ENCODE measurements around the gene MKKS.

The MKKS gene

GRCh38 chr20:10369723-10370090, 64.3 kb downstream of the MKKS start:
- no peak for DNase-seq (ENCODE audit: low read depth, low spot score)

- no peak for DNase-seq (ENCODE audit: low read depth, low spot score)
Observed at GRCh38 chr20:10368702-10369041, 65.3 kb downstream of the MKKS start.

- DNase-seq (ENCODE audit: low read depth, low spot score), result no peak
Observed at GRCh38 chr20:10367943-10368701, 65.9 kb downstream of the MKKS start.

GRCh38 chr20:10367693-10367942, 66.4 kb downstream of the MKKS start:
- no peak for DNase-seq (ENCODE audit: low read depth, low spot score)

GRCh38 chr20:10366898-10367692, 66.9 kb downstream of the MKKS start:
- no peak for DNase-seq (ENCODE audit: low read depth, low spot score)

- no peak for DNase-seq (ENCODE audit: low read depth, low spot score)
Observed at GRCh38 chr20:10362674-10363073, 71.3 kb downstream of the MKKS start.

GRCh38 chr20:10360878-10361277, 73.1 kb downstream of the MKKS start:
- no peak for DNase-seq (ENCODE audit: low read depth, low spot score)

GRCh38 chr20:10359621-10360040, 74.4 kb downstream of the MKKS start:
- no peak for DNase-seq (ENCODE audit: low read depth, low spot score)

GRCh38 chr20:10357974-10358373, 76.0 kb downstream of the MKKS start:
- no peak for DNase-seq (ENCODE audit: low read depth, low spot score)

GRCh38 chr20:10357061-10357708, 76.8 kb downstream of the MKKS start:
- no peak for DNase-seq (ENCODE audit: low read depth, low spot score)

- DNase-seq (ENCODE audit: low read depth, low spot score), result no peak
Observed at GRCh38 chr20:10356628-10357027, 77.4 kb downstream of the MKKS start.

- DNase-seq (ENCODE audit: low read depth, low spot score), result no peak
Observed at GRCh38 chr20:10352934-10353824, 80.8 kb downstream of the MKKS start.

Measured in iPS DF 19.7 (cell line).